ENCODE results near the gene MYMX.
A peak's percentile ranks its signal among the peaks of the same experiment; 100 is the strongest.
"Not testable (repeated sequence)": the region's sequence is repeated elsewhere in the genome, so short reads cannot be mapped to it uniquely, and the experiment has no call there.

Gene MYMX

DNA sequence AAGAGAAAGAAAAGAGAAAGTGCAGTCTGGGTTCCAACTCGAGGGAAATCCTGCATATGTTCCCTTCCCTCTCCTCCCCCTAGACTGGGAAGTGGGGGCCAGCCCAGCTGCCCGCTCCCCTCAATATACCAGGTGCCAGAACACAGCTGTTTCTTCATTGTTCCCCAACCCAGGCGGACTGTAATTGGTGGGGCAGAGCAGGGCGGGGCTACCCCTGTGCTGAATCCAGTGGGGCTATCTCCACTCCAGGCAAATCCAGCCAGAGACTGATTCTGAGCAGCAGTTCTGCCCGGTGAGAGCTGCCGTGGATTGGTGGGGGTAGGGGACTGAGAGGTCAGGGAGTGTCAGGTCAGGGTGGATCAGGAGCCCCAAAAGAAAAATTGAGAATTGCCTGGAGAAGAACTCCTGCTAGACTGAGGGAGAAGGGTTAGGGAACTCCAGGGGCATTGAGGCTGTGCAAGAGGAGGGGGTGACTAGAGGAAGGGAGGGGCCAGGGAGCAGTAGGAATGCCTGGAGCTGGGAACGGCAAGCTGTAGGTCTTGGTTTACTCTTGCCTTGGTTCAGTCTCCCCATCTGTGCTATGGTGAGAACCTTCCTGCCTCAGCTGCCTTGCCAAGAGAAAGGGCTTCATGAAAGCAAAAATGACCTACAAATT lies at the start of gene MYMX:
TSS of gene MYMX (plus strand) at position 250 of the 655 bp plus-strand sequence. CDS start 546 bp downstream, outside the sequence.
- no peak for DNase-seq (ENCODE audit: low read depth in 2 of 2)

DNA sequence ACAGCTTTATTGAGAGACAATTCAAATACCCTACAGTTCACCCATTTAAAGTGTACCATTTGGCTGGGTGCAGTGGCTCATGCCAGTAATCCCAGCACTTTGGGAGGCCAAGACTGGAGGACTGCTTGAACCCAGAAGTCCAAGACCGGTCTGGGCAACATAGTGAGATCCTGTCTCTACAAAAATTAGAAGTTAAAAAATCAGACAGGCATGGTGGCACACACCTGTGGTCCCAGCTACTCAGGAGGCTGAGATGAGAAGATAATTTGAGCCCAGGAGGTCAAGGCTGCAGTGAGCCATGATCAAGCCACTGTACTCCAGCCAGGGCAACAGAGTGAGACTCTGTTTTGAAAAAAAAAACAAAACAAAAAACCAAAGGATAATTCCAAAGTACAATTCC lies 49.2 kb upstream of the MYMX start:
- no peak for DNase-seq (ENCODE audit: low read depth in 2 of 2)

DNA sequence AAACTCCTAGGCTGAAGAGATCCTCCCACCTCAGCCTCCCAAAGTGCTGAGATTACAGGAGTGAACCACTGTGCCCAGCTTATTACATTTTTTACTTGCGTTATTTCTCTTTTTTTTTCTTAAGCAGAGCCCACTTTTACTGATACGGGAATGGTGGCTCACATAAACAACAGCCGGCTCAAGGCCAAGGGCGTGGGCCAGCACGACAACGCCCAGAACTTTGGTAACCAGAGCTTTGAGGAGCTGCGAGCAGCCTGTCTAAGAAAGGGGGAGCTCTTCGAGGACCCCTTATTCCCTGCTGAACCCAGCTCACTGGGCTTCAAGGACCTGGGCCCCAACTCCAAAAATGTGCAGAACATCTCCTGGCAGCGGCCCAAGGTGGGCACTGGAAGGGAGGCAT lies 47.6 kb upstream of the MYMX start:
- no peak for DNase-seq (ENCODE audit: low read depth in 2 of 2)

DNA sequence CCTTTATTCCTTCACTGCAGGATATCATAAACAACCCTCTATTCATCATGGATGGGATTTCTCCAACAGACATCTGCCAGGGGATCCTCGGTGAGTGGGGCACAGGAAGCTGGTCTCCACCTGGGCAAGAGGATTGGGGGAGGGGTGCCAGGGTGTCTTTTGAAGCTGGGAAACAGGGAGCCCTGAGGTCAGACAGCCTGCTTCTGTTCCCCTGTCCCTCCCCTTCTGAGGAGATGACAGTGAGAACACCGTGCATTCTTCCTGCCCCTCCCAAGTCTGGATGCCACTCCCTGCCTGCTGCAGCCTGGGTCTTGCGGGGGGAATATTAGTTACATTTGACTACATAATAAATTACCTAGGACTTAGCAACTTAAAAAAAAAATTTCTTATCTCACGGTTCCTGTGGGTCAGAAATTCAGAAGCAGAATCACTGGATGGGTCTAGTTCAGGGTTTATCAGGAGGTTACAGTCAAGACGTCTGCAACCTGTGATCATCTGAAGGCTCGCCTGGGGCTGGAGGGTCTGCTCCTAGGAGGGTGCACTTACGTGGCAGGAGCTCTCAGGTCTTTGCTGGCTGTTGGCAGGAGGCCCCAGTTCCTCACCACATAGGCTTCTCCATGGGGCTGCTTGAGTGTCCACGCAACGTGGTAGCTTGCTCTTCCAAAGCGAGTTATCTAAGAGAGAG lies 46.7 kb upstream of the MYMX start:
- no peak for DNase-seq (ENCODE audit: low read depth in 2 of 2)

DNA sequence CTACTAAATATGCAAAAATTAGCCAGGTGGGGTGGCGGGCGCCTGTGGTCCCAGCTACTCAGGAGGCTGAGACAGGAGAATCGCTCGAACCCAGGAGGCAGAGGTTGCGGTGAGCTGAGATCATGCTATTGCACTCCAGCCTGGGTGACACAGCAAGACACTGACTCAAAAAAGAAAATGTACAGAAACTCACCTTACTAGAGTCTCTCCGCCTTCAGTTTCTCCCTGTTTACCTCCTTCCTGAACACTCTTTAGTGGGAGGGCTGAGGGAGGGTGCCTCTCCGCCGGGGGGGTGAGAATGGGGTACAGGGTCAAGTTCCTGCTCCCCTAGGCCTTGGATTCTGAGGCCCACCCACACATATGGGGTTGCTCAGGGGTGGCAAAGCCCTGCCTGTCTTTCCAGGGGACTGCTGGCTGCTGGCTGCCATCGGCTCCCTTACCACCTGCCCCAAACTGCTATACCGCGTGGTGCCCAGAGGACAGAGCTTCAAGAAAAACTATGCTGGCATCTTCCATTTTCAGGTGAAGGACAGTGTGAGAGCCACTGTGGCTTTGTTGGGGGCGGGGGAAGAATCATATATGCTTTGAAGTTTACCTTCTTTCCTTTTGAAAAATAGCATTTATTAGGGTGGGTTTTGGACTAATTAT lies 44.7 kb upstream of the MYMX start:
- DNase-seq (ENCODE audit: low read depth in 2 of 2), result peak in 1 of 2 donors; percentile 34

DNA sequence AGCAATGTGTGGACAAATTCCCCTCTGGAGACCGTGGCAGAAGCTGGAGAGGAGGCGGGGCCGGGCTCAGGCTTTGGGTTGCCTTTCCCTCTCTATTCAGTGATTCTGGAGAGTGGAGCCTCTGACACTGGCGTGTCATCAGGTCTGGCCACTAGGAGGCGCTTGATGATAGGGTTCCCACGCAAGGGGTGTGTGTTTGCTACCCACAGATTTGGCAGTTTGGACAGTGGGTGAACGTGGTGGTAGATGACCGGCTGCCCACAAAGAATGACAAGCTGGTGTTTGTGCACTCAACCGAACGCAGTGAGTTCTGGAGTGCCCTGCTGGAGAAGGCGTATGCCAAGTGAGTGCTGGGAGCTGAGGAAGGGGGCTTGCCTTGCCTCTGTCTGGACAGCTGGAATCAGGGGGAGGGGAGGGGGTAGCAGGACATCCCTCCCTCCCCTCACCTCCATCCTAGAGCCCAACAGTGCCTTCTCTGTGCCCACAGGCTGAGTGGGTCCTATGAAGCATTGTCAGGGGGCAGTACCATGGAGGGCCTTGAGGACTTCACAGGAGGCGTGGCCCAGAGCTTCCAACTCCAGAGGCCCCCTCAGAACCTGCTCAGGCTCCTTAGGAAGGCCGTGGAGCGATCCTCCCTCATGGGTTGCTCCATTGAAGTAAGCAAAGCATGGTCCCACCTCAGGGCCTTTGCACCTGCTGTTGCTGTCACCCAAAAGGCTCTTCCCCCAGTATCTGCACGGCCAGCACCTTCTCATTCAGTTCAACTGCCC lies 43.8 kb upstream of the MYMX start:
- peak; percentile 78 to 84 for DNase-seq (ENCODE audit: low read depth in 2 of 2)

DNA sequence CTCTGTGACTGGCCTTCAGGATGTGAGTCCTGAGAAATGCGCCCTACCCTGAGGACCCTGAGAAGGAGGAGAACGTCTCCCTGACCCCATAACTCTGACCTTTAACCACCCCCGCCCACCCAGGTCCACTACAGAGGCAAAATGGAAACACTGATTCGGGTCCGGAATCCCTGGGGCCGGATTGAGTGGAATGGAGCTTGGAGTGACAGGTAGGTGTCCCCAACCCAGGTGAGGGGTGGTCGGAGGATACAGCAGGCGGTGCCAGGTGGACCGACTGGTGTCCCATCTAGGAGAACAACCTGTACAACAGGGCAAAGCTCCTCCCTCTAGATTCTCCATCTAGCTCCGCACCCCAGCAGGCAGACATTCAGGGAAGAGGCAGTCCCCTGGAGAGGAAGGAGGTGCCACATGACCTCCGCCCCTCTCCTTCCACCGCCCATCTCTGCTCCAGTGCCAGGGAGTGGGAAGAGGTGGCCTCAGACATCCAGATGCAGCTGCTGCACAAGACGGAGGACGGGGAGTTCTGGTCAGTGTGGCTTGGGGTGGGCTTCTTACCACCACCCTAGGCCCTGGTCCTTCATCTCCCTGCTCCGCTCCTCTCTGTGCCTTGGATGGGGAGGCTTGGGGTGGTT lies 40.5 kb upstream of the MYMX start:
- no peak for DNase-seq (ENCODE audit: low read depth in 2 of 2)

DNA sequence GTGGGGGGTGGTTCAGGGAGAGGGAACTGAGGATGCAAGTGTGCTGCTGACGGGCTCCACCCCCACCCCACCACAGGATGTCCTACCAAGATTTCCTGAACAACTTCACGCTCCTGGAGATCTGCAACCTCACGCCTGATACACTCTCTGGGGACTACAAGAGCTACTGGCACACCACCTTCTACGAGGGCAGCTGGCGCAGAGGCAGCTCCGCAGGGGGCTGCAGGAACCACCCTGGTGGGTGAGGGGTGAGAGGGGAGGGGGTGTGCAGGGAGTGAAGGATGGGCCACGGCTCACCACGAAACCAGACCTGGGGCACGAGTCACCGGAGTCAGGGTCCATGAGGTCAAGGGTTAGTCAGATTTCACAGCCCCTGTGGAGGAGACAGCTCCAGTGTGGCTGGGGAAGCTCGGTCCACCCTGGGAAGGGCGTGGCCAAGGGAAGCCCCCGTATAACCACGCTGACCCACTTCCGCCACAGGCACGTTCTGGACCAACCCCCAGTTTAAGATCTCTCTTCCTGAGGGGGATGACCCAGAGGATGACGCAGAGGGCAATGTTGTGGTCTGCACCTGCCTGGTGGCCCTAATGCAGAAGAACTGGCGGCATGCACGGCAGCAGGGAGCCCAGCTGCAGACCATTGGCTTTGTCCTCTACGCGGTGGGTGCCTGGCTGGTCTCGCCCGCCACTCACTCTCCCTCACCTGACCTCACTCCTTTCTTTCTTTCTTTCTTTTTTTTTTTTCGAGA lies 39.8 kb upstream of the MYMX start:
- no peak for DNase-seq (ENCODE audit: low read depth in 2 of 2)

DNA sequence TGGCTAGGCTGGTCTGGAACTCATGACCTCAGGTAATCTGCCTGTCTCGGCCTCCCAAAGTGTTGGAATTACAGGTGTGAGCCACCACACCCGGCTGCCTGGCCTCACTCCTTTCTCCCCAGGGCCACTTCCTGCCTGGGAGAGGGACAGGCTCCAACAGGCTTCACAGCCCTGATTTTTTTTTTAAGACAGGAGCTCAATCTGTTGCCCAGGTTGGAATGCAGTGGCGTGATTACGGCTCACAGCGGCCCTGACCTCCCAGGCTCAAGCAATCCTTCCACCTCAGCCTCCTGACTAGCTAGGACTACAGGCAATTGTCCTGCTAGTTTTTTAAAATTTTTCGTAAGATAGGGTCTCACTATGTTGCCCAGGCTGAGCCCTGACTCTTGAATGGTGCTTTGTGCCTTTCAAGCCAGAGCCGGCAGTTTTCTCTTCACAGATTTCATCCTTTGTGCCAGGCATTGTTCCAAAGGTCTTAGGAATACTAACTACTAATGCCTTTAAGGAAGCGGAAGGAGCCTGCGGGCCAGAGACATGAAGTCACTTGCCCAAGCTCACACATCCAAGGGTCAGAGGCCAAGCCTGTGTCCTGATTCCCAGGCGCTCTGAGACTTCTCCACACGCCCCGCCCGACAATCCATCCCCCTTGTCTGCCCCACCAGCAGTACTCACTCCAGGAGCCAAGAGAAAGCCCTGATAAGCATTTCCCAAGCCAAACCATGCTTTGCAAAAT lies 38.9 kb upstream of the MYMX start:
- no peak for DNase-seq (ENCODE audit: low read depth in 2 of 2)

DNA sequence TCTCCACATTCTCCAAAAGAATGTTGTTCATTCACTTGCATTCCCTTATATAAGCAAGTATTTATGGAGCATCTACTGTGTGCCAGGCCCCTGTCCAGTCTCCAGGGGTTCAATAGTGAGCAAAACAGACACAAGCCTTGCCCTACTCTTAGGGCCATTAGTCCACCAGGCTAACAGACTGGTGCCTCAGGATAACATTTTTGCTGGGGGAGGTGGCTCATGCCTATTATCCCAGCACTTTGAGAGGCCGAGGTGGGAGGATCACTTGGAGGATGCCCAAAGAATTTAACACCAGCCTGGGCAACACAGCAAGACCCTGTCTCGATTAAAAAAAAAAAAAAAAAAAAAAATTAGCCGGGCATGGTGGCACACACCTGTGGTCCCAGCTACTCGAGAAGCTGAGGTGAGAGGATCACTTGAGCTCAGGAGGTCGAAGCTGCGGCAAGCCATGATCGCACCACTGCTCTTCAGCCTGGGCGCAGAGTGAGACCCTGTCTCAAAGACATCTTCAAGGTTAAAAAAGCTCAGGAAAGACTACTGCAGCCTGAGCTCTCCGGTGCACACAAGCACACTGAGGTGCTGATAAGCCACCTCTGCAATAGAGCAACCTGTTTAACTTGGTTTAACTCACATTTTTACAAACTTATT lies 38.2 kb upstream of the MYMX start:
- DNase-seq (ENCODE audit: low read depth in 2 of 2), result no peak

DNA sequence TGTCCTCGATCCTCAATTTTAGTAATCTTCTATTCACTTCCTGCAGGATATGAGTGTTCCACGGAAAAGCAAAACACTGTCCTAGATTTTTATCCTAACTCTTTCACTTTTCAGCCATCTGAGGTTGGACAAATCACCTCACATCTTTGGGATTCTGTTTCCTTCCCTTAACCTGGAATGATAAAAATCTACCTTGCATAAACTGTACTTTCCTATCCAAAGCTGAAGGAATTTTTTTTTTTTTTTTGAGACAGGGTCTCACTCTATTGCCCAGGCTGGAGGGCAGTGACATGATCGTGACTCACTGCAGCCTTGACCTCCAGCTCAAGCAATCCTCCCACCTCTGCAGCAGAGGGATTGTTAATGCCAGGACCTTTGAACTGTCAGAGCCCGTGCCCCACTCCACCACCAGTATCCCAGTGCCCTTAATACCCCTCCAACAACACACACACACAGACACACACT lies 37.6 kb upstream of the MYMX start:
- no peak for DNase-seq (ENCODE audit: low read depth in 2 of 2)

DNA sequence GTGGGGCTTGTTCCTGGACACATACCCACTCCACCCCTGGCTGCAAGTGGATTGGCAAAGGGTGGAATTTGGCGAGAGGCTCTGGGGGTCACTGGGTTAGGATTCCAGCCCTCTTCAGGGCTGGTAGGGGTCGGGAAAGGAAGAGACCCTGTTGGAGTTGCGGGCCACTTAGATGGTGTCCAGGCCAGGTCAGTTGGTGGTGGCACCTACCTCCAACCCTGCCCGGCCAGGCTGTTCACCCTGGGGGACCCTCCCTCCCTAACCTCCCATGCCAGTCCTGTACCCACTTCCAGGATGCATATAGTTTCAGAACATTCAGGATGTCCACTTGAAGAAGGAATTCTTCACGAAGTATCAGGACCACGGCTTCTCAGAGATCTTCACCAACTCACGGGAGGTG lies 37.1 kb upstream of the MYMX start:
- no peak for DNase-seq (ENCODE audit: low read depth in 2 of 2)

DNA sequence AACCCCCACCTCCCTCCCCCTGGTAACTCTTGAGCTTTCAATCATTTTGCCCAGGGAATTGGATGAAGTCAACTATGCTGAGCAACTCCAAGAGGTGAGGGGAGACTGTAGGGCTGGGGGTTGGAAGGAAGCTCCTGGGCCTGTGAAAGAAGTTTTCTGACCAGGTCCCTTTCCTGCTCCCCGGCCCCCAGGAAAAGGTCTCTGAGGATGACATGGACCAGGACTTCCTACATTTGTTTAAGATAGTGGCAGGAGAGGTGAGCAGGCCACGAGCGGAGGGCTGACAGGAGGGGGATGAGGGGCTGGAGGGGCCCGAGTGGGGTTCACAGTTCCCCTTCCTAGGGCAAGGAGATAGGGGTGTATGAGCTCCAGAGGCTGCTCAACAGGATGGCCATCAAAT lies 36.3 kb upstream of the MYMX start:
- no peak for DNase-seq (ENCODE audit: low read depth in 2 of 2)

DNA sequence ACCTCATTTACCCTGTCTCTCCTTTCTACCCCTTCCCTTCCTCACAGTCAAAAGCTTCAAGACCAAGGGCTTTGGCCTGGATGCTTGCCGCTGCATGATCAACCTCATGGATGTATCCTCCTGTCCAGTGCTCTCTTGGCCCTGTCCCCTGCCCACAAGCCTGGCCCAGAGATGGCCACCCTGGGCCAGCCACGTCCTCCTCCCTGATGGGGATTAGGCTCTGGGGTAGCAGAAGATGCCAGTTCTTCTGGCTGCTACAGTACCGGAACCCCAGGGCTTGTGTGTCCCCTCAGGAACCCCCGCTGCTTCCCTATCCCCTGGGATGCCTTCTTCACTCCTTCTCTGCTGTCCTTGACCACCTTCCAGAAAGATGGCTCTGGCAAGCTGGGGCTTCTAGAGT lies 35.8 kb upstream of the MYMX start:
- no peak for DNase-seq (ENCODE audit: low read depth in 2 of 2)

DNA sequence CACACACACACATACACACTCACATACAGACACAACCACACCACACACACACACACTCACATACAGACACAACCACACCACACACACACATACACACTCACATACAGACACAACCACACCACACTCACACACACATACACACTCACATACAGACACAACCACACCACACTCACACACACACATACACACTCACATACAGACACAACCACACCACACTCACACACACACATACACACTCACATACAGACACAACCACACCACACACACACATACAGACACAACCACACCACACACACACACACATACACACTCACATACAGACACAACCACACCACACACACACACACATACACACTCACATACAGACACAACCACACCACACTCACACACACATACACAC lies 34.9 kb upstream of the MYMX start:
- not testable (repeated sequence) for DNase-seq (ENCODE audit: low read depth in 2 of 2)

DNA sequence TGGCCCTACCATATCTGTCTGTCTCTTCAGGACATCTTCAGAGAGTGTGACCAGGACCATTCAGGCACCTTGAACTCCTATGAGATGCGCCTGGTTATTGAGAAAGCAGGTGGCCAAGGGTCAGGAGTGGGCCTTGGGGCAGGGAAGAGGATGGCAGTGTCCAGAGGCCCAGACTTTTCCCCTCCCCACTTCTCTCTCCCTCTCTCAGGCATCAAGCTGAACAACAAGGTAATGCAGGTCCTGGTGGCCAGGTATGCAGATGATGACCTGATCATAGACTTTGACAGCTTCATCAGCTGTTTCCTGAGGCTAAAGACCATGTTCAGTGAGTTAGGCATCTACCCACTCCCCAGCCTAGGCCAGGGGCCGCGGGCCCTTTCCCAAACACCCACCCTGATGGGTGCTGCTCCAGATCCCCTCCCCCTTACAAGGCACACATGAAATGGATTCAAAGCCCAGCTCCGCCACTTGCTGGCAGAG lies 33.8 kb upstream of the MYMX start:
- DNase-seq (ENCODE audit: low read depth in 2 of 2), result no peak

DNA sequence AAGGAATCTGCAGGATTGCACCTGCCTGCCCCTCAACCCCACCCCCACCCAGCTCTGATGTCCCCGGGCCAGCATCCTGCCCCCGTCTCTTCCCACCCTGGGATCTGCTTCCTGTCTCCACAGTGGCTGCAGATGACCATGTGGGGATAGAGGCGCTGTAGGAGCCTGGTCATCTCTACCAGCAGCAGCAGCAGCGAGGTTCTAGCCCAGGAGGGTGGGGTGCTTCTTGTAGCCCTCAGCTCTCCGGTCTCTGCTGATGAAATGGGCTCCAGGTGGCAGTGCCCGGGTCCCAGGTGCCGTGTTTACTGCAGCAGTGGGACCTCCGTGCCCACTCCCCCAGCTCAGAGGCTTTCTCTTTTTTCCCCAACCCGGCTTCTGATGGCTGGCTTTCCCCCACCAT lies 32.9 kb upstream of the MYMX start:
- DNase-seq (ENCODE audit: low read depth in 2 of 2), result no peak

DNA sequence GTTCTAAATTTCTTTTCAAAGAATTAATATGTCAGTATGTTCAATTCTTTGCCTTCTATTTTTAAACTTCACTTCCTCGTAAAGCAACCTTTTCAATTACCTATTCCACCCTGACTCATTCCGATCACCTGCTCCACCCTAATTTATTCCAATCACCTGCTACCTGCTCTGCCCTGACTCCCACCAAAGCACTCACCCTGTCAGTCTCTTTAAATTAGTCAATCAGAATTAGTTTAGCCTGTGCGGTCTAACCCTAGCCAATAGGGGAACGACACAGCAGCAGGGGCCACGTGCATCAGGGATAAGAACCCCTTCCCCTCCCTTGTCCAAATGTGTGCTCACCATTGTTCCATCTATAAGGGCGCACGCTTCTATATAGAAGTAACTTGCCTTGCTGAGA lies 31.4 kb upstream of the MYMX start:
- DNase-seq (ENCODE audit: low read depth in 2 of 2), result not testable (repeated sequence)

DNA sequence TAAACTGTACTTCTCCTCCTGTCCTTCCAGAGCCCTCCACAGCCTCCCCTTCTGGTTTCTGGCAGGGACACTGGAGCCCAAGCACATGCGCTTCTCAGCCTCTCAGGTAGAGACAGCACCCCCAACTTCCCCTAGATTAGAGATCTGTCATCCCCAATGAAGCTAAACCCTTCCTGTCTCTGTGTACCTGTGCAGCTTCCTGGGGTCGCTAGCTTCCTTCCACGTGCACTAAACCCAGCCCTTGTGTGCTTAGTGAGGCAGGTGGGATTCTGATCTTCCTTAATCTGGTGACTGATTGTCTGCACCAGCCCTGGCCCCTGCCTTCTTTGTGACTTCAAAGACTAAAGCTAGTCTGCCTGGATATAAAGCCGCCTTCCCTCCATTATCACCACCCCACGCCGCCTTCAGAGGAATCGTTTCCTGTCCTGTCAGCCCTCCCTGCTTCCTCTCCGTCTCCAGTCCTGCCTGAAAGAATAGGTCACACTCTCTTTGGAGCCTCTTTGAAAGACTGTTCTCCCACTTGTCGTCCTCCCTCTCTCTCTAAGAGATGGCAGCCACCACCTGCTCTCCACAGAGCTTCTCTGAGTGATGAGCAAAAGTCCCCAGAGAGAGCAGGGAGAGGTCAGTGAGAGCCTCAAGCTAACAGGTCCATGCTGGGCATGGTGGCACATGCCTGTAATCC lies 30.6 kb upstream of the MYMX start:
- no peak for DNase-seq (ENCODE audit: low read depth in 2 of 2)
